ENCODE measurements around the gene PRCP.

Gene PRCP

DNA sequence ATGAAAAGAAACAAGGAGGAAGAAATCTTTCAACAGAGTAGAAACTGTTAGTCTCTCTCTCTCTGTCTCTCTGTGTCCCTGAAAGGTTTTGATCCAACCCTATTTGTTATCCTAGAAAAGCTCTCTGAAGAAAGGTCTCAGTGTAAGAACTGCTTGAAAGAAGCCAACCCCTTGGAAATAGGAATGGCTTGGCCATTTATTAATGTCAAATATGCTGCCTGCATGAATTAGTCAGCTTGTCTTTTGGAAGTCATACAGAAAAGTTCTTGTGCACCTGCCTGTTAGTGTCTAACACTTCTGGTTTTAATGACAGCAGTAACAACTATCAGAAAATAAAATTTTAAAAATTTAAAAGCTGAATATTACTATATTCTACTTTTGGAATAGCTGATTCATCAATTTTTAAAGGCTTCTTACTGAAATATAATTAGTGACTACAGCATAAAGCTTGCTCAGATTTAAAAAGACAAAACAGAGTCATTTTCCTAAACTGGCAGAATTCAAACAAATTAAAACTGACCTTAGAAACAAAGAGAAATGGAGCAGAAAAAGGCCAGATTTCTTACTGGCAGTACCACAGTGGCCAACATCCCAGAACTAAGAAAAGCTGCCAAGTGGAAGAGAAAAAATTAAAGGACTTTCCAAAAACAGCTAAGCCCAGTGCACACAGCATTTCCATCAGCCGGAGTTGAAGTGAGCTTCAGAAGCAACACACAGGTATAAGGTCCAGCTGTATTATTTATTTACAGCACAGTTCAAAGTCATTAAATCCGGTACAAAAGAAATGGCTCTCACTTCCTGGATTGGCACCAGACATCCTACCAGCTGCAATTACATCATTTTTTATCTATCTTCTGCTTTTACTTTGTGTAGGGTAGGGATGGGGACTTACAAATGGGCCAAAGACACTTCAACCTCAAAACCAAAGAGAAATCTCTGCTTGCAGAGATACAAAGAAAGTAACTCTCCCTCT, 76.3 kb downstream of the PRCP start:
- DNase-seq, result no peak

DNA sequence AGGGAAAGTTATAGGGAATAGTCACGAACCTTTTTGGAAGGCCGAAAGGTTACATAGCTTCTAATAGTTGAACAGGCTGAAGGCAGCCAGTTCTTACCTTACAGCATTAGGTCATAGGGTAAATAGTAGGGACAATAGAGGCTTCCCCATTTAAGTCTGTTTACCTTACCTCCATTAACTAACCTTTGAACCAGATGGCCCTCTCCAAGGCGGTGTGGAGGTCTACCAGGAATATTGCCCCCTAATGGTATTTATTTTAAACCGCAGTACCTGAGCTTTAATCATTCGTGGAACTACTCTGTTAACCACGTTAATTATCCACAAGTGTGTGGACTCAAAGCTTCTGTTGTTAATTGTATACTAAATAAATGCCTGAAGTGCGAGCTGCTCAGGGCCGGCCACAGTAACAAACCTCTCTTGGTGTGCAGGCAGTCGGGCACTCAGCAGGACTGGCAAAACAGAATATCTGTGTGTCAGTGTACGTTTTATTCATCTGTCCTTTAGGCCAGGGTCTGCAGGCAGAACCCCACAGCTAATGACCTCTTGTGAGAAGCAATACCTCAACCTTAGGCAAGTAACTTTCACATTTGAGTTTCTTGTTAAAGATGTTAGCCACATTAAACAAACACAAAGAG, 81.7 kb downstream of the PRCP start:
- no peak for DNase-seq

DNA sequence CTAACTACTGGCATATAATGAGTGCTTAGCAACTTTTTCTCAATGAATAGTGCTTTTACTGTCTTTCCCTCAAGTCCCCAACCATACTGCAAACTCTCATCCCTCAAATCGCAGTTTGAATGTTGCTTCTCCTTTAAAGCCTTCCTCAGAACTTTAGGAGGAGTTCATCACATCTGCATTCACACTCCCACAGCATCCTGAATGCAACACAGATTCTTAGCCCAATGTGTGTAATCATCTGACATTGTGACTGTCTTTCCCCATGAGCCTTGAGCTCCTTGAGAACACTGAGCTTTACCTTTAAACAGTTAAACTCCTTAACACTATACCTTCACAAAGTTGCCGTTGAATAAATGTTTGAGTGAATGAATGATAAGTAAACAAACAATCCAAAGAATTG, 84.8 kb downstream of the PRCP start:
- DNase-seq, result no peak

DNA sequence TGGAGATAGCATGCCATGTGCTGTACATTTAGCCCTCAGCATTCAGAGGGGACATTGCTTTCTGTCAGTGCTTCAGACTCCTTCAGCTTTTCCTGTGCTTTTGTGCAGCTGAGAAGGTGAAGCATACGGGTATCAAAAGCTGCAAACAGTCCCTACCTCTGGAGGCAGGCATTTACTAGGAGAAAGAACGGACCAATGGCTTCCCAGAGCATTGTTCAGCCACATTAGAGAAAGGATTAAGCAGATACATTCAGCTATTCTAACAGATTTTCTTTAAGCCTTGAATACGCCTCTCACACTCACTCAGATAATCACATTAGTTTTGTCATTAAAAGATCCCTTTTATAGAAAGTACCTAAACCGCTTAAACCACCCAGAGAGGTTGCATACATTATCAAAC, 85.9 kb downstream of the PRCP start:
- DNase-seq, result no peak

DNA sequence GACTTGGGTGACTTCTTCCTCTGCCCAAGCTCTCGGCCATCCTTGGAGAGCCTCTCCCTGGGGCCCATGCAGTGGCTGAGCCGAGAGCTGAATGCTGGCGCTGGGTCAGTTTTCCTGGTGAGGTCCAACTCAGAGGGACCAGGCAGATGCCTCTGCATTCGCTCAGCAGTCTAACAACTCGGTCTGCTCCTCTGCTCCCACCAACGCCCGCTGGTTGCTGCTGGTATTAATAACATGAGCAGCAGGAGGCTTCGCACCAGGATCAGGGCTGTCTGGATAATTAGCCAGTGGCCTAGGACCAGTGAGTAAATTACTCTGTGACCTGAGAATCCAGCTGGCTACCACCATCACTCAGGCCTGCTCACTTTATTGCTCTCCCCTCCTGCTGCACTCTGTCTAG, 88.9 kb downstream of the PRCP start:
- no peak for DNase-seq

DNA sequence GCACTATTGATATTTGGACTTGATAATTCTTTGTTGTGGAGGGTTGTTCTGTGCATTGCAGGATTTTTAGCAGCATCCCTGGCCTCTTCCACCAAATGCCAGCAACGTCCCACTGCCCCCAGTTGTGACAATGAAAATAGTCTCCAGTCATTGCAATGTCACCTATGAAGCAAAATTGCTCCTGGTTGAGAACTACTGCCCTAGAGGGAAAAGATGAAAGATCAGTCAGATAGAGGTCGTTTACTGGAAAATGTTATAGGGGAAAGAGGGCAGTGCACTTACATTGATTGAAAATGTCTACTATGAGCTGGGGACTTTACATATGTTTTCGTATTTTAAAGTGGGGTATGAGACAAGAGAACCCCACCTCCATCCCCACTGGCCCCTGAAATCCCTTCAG, 89.5 kb downstream of the PRCP start:
- no peak for DNase-seq

DNA sequence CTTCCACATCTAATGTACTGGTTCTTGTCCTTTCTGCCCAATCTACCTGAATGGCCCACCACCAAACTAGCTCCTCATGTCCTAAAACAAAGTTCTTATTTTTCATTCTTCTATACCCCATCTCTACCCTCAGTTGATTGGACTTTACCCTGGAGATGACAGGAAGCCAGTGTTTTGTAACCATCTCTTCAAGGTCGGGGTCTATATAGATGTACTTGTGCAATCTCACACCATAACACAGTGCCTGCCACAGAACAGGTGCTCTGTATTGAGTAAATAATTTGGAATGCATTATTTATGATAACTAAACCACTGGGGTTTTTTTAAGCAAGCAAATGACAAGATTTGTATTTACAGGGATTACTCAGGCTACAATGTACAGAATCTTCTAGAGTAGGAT, 89.9 kb downstream of the PRCP start:
- DNase-seq, result no peak

DNA sequence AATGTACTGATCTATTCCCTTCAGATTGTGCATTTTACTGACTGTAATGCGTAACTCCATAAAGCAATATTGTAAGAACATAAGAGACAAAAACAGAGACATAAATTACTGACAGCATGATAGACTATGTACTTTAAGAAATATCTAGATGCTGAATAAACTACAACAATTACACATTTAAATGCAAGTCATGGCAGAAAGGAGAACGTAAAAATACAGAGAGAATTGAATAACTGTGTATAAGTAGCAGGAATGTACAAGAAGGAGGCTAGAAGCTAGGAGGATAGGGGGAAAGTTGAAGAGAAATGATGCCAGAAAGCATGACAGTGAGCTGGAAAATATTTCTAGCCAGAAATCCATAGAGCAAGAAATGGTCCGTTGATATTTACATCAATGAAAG, 92.6 kb downstream of the PRCP start:
- DNase-seq, result no peak

DNA sequence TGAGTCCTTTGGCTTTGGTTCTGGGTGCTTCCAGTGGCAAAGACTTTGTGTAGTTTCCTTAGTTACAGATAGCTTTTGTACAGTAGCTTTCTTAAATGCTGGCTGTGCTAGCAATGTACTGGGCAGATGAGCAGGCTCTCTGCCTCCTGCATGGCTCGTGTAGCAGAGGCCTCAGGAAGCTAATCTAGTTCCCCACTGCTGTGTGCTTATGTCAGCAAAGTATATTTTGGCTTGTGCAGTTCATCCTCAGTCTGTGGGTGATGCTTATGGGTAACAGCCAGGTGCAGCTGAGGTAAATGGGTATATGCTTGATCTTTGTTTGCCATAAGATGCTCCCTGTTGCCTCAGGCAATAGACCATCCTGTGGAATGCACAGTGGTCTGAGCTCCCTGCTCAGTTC, 97.5 kb downstream of the PRCP start:
- DNase-seq, result no peak

DNA sequence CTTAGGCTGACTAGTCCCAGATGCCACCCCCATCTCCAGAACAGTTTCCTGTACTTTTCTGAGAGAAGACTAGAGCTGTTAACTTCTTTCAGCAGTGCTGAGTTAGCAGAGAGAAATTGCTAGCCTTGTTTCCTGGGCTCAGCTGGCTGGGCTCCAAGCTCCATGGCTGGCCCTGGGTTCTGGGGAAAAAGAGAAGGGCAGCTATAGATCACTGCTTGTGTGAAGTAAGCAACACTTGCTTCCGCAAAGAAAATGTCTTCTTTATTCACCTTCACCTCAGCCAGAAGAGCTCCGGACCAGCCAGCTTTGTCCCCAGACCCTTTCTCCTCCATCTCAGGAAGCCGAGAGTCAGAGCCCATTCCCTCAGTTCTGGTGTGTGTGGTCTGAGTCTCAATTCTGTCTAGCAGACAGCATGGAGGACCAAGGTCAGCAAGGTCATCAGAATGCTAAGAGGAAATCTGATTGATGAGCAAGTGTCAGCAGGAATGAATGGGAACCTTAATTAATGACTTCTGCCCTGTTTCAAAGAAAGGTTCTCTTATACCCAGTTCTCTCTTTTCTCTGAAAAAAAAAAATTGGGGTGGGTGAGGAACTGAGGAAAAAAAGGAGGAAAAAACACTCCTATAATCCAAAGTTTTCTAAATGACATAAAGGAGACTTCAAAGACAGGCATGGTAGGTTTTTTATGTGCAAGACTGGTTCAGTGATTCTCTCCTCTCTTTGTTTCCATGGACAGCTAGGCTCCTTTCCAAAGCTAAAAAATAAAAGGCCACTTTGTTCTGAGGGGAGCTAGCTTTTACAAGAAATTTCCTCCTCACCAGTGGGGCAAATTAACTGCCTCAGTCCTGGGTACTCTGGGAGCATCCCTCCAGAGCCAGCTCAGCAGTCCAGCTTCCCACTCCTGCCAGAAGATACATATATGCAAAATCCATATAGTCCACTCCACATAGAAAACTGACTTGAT, 103.0 kb downstream of the PRCP start:
- DNase-seq, result no peak

DNA sequence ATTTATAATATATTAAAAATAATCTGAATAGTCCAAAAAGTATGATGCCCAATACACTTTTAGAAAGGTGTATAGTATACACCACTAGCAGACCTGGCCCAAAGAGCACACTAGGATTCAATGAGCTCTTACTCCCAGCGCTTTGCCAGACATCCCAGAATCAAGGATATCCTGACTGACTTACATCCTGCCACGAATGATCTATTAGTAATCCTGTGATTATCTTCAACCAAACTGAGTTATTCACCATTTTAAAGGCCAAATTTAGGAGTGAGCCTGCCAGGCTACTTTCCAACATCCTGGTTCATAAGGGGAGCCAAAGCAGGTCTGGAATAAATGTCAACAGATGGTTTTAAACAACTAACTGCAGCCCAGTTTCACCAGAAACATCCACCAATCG, 105.7 kb downstream of the PRCP start:
- DNase-seq, result no peak

DNA sequence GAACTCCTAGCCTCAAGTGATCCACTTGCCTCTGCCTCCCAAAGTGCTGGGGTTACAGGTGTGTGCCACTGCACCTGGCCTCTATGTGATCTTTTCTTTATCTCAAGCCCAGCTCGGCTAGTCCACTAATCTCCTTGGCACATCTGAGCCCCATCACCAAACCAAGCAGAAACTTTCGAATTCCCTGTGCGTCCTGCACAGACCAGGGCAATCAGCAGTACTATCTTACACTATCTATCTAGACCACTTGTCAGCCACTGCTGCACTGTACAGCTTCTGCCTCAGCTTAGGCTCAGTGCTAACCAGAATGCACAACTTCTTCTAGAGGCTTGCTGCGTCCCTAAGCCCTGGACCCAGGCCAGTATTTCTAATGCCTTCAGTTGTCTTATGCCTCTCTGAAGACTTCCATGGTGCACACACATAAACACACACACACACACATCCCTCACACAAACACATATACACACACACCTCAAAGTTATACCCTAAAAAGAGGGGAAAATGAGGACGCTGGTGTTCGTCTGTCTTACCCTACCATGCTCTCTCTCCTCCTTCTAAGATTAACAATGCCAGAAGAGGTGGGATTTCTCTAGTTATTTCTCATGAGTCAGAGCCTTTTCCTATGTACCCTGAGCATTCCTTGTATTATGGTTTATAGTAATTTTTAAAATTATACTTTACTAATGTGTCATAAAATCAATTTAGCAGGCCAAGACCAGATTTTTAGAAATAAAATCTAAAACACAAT, 107.2 kb downstream of the PRCP start:
- DNase-seq, result no peak

DNA sequence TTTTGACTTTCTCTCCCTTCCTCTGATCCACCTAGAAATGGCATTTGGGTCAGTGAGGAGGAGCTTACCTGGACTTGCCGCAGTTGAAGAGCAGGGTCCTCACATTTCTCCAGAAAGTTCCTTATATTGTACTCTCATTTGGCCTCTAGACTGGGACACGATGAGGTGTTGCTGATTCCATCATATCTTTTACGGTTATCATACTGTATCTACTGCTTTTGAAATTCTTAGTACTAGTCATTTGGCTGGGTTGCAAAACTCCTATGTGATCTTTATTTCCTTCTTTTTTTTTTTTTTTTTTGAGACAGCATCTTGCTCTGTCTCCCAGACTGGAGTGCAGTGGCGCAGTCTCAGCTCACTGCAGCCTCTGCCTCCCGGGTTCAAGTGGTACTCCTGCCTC, 107.9 kb downstream of the PRCP start:
- no peak for DNase-seq

DNA sequence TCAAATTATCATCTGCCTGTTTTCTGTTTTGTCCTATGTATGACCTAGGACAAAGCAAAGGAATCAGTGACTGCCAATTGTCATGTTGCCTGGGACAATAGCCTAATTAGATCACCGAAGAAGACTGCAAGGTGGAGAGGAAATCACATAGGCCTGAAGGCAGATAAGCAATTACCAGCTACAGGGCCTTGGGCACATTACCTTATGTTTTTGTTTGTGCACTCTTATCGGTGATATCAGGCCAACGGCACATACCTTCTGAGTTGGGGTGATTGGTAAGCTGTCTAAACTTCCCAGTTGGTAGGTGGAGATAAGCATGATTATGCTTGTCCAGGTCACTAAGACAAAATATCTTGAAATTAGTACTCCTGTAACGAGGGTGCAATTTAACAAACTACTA, 108.5 kb downstream of the PRCP start:
- no peak for DNase-seq

DNA sequence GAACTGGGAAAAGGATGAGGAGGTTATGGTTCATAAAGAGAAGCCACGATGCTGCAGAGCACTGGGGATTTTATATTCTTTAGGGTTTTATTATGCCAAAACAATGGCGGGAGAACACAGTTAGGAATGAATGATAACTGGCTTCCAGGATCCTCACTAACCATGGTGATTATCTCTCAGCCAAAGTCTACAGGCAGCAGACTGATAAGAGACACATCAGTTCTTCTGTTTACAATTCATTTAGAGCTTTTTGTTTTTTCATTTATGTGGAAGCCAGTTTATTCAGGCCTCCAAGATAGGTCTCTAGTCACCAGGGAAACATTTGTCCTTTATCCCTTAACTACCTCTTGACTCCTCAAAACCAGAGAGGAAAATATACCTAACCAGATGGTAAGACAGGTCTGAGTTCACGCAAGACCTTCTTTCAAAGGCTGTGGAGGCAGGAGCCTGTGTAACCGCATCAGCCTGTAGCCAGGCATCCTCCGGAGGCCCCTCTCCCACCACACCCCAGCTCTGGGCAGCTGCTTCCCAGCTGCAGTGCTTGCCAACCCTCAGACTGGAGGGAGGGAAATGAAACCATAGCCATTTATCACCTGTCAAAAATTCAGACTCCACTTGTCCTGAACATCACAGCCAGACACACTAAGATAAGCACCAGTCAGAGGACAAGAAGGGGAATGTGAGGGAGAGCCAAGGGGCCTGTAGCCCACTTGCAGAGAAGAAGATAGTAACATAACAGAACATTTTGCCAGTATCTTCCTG, 109.3 kb downstream of the PRCP start:
- no peak for DNase-seq

DNA sequence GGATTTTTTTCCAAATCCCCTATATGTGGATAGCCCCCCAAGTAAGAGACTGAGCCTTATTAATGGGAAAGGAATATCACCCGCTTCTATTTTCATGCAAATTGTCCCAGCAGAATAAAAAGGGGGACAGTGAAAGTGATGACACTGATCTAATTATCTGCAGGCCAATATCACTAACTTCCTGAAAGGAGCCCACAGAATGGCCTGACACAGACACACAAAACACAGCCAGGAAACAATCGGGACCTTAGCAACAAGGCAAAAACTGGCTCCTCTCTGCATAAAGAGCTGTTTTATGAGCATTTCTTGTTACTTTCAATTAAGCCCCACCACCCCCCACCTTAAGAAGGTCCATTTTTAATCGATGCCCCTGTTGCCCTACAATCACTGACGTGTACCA, 112.2 kb downstream of the PRCP start:
- no peak for DNase-seq

DNA sequence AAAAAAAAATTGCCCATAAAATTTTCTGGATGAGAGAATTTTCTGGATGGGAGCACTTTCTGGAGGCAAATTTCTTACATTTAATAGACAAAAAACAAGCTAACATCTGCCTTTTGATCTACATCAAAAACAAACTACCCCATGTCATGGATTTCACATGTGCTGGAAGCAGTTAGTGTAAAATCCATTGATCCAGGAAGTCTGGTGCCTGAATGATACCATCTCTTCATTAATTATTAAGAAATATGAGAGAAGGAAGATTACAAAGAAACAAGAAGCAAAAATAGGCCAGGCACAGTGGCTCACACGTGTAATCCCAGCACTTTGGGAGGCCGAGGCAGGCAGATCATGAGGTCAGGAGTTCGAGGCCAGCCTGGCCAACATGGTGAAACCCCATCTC, 113.4 kb downstream of the PRCP start:
- no peak for DNase-seq

DNA sequence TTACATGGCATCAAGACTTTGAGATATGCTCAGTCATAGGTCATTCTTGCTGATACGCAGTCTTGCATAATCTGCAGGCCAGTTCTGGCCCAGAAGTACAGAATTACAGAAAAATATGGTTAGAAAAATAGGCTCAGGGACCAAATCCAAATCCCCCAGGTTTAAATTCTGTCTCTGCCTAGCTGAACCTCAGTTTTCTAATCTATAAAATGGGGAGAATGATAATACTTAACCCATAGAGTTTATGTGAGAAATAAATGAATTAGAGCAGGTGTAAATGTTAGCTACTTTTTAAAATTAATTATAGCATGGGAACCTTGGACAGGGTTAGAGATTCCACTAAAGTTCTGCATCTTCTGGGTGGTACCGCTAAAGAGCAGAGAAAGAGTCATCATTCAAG, 114.2 kb downstream of the PRCP start:
- no peak for DNase-seq

DNA sequence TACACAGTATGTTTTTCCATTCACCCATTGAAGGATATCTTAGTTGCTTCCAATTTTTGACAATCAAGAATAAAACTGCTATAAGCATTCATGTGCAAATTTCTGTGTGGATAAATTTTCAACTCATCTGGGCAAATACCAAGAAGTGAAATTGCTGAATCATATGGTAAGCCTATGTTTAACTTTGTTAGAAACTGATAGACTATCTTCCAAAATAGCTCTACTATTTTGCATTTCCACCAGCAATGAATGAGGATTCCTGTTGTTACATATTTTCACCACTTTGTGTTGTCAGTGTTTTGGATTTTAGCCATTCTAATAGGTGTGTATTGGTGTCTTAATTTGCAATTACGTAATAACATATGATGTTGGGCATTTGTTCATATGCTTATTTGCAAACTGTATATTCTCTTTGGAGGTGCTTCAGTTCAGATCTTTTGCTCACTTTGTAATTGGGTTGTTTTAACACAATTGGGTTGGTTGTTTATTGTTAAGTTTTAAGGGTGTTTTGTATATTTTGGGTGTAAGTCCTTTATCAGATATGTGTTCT, 117.3 kb downstream of the PRCP start:
- no peak for DNase-seq

DNA sequence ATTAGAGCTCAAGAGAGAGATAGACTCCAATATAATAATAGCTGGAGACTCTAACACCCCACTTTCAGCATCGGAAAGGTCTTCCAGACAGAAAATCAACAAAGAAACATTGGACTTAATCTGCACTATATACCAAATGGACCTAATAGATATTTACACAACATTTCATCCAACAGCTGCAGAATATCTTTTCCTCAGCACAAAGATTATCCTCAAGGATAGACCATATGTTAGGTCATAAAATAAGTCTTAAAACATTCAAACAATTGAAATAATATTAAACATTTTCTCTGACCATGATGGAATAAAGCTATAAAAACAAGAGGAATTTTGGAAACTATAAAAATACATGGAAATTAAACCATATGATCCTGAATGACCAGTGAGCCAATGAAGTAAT, 121.5 kb downstream of the PRCP start:
- DNase-seq, result no peak

DNA sequence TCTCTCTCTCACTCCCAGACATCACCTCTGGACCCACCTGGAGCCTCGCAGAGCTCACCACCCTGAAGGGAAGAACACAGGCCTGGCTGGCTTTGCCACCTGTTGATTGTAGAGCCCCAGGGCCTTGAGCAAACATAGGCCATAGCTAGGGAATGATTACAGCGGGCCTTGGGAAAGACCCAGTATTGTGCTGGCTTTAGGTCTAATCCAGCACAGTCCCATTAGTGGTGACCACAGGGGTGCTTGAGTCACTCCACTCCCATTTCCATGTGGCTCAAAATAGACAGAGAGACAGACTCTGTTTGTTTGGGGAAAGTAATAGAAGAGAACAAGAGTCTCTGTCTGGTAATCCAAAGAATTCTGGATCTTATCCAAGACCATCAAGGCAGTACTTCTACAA, 123.9 kb downstream of the PRCP start:
- no peak for DNase-seq

Measured in activated T-cell treated with anti-CD3 and anti-CD28 coated beads, Interleukin-2, amount 50 U/mL, for 48 hours (primary cell).